ENCODE results near the gene GLRA2.

DNA sequence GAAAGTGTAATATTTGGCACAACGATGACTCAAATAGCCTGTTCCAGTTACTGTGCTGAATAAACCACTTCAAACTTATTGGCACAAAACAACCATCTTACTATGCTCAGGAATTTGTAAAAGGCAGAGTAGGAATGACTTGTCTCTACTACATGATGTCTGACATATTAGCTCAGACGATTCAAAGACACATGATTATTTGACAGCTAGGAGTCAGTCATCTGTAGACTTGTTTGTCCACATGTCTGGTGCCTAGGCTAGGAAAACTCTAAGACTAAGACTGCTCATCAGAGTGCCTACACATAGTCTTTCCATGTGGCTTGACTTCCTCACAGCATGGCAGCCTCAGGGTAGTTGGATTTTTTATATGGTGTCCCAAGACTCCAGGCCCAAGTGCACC, 189.1 kb downstream of the GLRA2 start:
- TF ChIP-seq, protein P1, sequence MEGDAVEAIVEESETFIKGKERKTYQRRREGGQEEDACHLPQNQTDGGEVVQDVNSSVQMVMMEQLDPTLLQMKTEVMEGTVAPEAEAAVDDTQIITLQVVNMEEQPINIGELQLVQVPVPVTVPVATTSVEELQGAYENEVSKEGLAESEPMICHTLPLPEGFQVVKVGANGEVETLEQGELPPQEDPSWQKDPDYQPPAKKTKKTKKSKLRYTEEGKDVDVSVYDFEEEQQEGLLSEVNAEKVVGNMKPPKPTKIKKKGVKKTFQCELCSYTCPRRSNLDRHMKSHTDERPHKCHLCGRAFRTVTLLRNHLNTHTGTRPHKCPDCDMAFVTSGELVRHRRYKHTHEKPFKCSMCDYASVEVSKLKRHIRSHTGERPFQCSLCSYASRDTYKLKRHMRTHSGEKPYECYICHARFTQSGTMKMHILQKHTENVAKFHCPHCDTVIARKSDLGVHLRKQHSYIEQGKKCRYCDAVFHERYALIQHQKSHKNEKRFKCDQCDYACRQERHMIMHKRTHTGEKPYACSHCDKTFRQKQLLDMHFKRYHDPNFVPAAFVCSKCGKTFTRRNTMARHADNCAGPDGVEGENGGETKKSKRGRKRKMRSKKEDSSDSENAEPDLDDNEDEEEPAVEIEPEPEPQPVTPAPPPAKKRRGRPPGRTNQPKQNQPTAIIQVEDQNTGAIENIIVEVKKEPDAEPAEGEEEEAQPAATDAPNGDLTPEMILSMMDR (IDR thresholded peaks at IDR 0.05) = no peak
- no peak for TF ChIP-seq POLR2A (IDR thresholded peaks at IDR 0.05)
